Hematopoietic multipotent progenitor cell treated with erythropoietin and hydrocortisone succinate and interleukin-3 and kit ligand, for 6 days (in vitro differentiated cells): ENCODE measurements around the gene TMPRSS11E.
A peak's percentile ranks its signal among the peaks of the same experiment; 100 is the strongest.
"Not testable (repeated sequence)": the region's sequence is repeated elsewhere in the genome, so short reads cannot be mapped to it uniquely, and the experiment has no call there.

Source experiments
- DNase-seq: peaks from one replicate; pipeline ENCODE4 v3.0.0-alpha.2; 2015

The TMPRSS11E gene

DNA sequence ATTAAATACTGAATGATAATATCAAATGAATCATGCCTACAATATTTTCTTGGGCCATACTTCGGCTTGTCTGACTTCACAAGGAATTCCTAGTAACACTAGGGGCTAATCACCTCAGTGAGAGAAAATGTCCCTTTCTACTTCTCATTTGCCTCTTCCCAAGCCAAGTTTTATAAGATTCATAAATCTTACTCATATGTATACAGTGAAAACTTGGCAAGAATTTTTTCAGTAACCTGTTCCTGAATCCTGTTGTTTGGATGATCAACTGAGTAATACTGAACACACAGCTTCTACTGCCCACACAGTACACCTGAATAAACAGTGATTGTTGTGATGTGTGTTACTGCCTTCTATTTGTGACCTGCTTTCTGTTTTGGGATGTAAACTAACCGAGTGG, 16.5 kb downstream of the TMPRSS11E start:
- DNase-seq: no peak

DNA sequence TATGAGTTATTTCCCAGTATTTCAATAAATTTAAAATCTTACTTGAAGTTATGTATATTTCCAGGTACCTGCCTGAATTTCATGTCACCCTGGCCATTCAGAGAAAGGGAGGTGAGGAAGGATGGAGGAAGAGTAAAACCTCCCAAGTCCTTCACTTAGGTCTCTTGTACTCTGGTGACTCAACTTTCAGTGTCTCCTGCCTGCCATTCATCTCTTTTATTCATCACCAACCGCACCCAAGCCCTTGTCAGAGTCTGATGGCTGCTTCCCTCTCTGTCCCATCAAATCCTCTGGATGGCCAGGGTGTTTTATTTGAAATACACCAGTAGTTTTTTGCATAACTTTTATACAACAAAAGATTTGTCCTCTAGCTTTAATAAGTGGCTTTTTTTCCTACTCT, 17.8 kb downstream of the TMPRSS11E start:
- DNase-seq: no peak

DNA sequence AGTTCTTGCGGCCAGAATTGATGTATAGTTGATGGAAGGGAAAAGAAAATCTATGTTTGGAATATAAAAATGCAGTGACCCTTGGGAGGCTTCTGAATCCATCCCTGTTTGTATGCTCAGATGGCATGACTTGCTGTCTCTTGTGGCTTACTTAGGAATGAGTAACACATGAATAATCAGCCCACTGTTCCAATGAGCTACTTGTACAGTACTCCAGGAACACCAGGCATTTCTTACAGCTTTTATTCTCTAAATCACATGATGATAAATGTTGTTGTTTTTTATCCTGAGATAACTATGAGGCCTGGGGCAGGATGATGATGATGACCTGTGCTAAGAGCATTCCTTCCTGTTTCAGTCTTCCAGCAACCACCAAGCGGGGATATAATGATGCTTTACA, 18.9 kb downstream of the TMPRSS11E start:
- no peak for DNase-seq

DNA sequence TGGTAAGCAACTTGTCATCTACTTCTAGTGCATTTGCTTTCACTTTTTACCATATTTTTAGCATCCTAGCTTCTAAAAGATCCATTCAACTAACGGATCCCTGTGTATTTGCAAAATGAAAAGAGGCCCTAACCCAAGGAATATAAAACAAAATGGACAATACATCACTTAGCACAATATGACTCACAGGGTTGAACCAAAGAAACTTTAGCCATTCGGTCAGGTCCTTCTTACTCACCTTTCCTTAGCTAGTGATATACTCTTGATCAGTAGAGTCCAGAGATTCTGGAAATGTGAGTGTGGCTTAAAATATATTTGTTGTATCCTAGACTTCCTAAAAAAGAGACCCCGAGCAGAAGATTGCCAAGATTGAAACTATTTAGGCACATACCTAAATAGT, 19.5 kb downstream of the TMPRSS11E start:
- no peak for DNase-seq

DNA sequence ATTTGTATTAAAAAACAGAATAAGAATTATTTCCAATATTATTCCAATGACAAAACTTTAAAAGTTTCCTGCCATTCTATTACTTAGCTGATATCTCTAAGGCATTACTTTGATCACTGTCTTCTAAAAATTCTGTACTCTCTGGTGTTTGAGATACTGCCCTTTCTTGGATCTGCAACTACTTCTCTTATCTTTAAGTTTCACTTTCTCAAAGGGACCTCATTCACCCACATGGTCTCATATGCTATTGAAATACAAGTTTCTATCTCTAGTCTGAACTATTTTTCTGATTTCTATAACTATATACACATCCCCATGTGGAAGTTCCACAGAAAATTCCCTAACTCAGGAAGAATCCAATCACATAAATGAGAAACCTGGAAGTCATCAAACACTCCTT, 22.2 kb downstream of the TMPRSS11E start:
- DNase-seq: no peak

DNA sequence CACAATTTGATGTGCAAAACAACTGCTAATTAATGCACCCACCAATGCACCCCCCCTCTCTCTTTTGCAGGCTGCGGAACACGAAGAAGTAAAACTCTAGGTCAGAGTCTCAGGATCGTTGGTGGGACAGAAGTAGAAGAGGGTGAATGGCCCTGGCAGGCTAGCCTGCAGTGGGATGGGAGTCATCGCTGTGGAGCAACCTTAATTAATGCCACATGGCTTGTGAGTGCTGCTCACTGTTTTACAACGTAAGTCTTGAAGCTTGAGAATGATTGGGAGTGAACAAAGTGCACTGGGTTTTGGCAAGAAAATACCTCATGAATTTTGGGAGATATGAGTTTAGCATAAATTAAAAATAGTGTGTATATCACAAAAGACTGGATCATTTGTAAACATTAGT, 28.9 kb downstream of the TMPRSS11E start:
- DNase-seq: no peak

DNA sequence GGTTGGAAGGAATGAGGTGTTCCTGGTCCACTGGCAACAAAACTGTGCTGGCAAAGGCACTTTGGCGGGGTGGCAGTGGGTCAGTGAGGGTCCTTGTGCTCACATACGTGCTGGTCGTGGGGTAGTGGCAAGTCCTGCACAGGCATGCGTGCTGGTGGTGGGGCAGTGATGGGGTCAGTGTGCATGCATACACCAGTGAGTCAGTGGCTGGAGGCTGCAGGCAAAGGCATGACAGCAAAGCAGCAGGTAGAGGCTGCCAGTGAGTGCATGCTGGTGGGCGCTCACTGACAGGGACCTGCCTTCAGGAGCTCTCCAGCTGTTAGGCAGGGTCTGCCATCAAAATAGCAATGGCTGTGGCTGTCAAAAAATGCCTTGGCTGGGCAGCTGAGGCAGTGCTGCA, 42.1 kb downstream of the TMPRSS11E start:
- DNase-seq: no peak

DNA sequence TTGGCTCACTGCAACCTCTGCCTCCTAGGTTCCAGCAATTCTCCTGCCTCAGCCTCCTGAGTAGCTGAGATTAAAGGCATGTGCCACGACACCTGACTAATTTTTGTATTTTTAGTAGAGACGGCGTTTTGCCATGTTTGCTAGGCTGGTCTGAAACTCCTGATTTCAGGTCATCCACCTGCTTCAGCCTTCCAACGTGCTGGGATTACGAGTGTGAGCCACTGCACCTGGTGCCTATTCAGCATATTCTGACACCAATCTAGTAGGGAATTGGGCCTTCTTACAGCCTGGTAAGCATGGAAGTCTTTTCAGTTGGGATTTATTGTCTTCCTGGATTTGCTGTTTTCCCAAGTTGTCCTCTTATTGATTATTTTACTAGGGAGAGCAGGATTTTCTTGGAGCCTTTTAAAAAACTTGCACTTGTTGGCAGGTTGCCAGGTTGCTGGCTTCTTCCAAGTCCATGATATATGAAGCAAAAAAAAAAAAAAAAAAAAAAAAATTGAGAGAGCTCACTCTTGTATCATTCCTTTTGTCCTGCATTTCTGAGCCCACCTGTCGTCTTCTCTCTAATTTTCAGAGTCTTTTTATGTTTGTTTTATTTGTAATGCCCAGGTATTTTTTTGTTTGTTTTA, 43.7 kb downstream of the TMPRSS11E start:
- DNase-seq: no peak

DNA sequence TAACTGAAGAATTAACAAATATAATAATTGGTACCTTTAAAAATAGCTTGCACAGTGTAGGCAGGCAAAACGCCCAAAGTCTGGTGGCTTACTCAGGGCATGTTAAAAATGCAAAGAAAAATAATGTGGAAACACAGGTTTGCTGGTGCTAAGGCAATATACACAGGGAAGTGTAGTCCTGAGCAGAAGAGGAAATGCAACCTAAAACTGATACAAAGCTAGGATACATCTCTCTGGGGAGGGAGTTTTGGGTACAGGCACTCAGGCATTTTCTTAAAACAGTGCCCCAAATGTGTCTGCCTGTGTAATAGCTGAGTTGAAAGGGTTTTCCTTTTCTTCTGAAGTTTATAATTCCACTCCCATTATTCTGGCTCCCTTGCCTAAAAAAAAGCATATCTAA, 47.4 kb downstream of the TMPRSS11E start:
- DNase-seq: no peak

DNA sequence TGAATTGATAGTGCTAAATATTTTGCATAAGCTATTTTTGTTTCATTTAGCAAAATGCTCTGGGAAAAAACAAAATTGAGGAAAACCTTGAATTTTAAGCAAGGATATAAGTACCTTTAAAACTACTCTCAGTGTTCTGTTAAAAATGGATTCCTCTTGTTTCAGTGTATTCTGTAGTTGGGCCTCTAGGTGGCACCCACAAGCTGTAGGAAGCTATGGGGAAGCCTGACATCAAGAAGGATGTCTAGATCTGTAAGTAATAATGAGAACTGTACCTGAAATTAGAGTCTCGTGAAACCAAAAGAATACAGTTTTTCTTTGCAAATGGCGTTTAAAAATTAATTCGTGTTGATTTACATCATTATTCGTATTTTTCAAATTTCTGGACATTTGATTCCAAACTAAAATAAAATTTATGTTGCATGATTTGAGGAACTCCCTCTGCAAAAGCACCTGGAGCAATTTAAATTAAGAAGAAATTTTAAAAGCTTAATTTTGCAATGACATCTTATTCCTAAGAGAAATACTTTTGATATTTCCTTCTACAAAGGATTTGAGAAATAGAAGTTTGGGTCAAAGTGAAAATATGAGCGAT, 51.2 kb downstream of the TMPRSS11E start:
- DNase-seq: peak; percentile 83

DNA sequence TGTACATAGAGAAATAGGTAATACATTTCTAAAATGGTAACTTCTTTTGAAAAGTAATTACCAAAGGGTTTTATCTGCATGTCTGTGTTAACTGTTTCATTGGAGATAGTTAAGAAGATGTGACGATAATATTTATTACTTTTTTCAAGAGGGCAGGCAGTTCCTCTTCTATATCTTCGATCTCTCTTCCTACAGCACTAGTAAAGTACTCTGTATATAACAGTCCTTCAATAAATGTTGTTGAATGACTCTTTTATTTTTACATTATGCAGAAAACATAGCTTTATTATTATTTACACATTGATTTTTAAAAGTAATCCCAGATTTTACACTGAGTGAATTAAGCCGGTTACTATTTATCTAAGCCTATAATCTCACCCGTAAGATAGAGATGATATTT, 51.8 kb downstream of the TMPRSS11E start:
- peak; percentile 8 for DNase-seq

DNA sequence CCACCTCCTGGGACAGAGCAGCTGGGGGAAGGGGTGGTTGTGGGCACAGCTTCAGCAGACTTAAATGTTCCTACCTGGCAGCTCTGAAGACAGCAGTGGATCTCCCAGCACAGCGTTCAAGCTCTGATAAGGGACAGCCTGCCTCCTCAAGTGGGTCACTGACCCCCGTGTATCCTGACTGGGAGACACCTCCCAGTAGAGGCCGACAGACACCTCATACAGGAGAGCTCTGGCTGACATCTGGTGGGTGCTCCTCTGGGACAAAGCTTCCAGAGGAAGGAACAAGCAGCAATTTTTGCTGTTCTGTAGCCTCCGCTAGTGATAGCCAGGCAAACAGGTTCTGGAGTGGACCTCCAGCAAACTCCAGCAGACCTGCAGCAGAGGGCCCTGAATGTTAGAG, 56.2 kb downstream of the TMPRSS11E start:
- not testable (repeated sequence) for DNase-seq

DNA sequence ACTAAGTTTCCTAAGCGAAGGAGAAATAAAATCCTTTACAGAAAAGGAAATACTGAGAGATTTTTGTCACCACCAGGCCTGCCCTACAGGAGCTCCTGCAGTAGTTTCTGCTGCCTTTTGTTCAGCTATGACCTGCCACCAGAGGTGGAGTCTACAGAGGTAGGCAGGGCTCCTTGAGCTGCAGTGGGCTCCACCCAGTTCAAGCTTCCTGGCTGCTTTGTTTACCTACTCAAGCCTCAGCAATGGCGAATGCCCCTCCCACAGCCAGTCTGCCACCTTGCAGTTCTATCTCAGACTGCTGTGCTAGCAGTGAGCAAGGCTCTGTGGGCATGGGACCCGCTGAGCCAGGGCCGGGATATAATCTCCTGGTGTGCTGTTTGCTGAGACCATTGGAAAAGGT, 57.6 kb downstream of the TMPRSS11E start:
- DNase-seq: not testable (repeated sequence)

DNA sequence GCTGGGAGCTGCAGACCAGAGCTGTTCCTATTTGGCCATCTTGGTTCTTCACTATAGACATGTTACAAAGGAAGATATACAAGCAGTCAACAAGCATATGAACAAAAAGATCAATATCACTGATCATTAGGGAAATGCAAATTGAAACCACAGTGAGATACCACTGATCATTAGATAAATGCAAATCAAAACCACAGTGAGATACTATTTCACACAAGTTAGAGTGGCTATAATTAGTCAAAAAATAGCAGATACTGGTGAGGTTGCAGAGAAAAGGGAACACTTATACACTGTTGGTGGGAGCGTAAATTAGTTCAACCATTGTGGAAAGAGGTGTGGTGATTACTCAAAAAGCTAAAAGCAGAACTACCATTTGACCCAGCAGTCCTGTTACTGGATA, 58.2 kb downstream of the TMPRSS11E start:
- not testable (repeated sequence) for DNase-seq

DNA sequence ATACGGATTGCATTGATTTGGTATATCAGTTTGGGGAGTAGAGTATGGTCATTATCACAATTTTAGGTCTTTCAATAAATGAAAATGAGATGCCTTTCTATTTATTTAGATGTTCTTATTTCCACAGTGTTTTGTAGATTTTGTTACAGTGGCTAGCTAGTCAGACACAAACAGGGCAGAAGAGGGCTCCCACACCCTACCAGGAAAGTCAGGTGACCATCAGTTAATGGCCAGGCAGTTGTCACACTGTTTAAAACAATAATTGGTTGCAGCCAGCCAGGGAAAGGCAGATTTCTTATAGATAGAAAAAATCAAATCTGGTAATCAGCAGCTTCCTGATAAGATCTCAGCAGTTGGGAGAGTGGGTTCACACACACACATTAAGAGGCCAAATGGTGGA, 71.6 kb downstream of the TMPRSS11E start:
- no peak for DNase-seq

DNA sequence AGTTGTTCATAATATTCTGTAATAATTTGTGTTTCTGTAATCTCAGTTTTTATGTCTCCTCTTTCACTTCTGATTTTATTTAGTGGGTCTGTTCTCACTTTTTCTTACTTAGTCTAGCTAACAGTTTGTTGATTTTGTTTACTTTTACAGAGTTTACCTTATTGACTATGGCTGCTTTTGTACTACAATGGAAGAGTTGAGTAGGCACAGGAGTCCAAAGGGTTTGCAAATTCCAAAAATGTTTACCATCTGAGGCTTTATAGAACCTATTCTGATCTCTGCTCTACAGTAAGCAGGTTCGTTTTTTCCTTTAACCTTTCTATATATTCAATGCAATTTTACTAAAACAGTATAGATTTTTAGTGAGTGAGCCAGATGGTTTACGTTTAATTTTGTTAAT, 73.7 kb downstream of the TMPRSS11E start:
- no peak for DNase-seq

DNA sequence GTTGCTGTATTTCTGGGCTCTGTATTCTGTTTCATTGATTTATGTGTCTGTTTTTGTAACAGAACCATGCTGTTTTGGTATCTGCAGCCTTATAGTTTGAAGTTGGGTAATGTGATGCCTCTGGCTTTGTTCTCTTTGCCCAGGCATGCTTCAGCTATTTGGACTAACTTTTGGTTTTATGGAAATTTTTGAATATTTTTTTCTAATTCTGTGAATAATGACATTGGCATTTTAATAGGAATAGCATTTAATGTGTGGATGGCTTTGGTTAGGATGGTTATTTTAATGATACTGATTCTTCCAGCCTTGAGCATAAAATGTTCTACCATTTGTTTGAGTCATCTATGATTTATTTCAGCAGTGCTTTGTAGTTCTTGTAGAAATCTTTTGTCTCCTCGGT, 75.0 kb downstream of the TMPRSS11E start:
- not testable (repeated sequence) for DNase-seq

DNA sequence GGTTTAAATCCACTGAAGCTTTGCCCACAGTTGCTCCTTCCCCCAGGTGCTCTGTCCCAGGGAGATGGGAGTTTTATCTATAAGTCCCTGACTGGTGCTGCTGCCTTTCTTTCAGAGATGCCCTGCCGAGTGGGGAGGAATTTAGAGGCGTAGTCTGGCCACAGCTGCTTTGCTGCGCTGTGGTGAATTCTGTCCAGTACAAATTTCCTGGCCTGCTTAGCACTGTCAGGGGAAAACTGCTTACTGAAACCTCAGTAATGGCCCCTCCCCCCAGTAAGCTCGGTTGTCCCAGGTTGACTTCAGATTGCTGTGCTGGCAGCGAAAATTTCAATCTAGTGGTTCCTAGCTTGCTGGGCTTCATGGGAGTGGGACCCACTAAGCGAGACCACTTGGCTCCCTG, 88.7 kb downstream of the TMPRSS11E start:
- no peak for DNase-seq

DNA sequence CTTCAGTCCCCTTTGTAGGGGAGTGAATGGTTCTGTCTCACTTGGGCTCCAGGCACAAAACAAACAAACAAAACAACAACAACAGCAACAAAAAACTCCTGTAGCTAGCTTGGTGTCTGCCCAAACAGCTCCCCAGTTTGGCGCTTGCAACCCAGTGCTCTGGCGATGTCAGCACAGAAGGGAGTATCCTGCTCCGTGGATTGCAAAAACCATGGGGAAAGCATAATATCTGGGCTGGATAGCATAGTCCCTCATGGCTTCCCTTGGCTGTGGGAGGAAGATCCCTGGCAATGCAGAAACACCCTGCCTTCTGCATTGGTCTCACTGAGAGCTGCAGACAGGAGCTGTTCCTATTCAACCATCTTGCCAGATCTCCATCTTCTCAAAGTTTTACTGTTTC, 89.1 kb downstream of the TMPRSS11E start:
- no peak for DNase-seq

DNA sequence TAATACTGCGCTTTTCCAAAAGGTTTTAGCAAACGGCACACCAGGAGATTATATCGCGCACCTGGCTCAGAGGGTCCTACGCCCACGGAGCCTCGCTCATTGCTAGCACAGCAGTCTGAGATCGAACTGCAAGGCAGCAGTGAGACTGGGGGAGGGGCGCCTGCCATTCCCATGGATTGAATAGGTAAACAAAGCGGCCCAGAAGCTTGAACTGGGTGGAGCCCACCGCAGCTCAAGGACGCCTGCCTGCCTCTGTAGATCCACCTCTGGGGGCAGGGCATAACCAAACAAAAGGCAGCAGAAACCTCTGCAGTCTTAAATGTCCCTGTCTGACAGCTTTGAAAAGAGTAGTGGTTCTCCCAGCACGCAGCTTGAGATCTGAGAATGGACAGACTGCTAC, 95.5 kb downstream of the TMPRSS11E start:
- not testable (repeated sequence) for DNase-seq
